ENCODE results near the gene NLRC5. TPM values are rescaled to one million over a fixed set of nuclear protein-coding genes. Genes with fewer than 3 reads are reported as not detected.

The NLRC5 gene
- total RNA-seq, 1 experiment from 2014 or later, result 2.4 TPM

GRCh38 chr16:56950455-56950854, 38.9 kb upstream of the NLRC5 start:
- Histone ChIP-seq H3K9ac (ENCODE audit: extremely low read depth, insufficient read length, low read length) (no peak overlapping the region), H4K8ac (replicated peaks; ENCODE audit: insufficient read length, low read depth, low read length) (no peak overlapping the region), H3K4me1 (ENCODE audit: insufficient read depth, low read length) (no peaks in the 10 kb centered on the region; the same call in 1 of the 2 replicates), H4K5ac (ENCODE audit: insufficient read length, low read depth, low read length) (no peak overlapping the region), H4K91ac (ENCODE audit: insufficient read length, low read depth, low read length) (no peak overlapping the region), H3K9me3 (ENCODE audit: control insufficient read depth, low read depth, low read length) (no peaks in the 10 kb centered on the region), H3K79me1 (ENCODE audit: insufficient read depth, low read depth, low read length, poor library complexity, severe bottlenecking) (no peaks in the 10 kb centered on the region), H3K14ac (ENCODE audit: insufficient read depth, low read length) (no peak overlapping the region), H3K23ac (ENCODE audit: insufficient read length, low read depth, low read length) (no peak overlapping the region), H2BK12ac (ENCODE audit: insufficient read length, low read depth, low read length) (no peak overlapping the region), H2BK20ac (ENCODE audit: low read depth, low read length, poor library complexity, severe bottlenecking) (no peak overlapping the region), H3T11ph (ENCODE audit: low read length) (no peak overlapping the region), H3K27me3 (ENCODE audit: insufficient read depth, low read length) (no peaks in the 10 kb centered on the region), H2AK5ac (ENCODE audit: insufficient read length, low read length) (no peak overlapping the region), H2BK15ac (ENCODE audit: low read depth, low read length) (no peak overlapping the region), H3K4me2 (ENCODE audit: insufficient read depth, insufficient read length, low read length) (no peak overlapping the region), H2AFZ (ENCODE audit: low read length) (no peak overlapping the region), H3K18ac (ENCODE audit: insufficient read length, low read depth, low read length) (no peak overlapping the region), H3K23me2 (ENCODE audit: insufficient read length, low read depth, low read length, poor library complexity, severe bottlenecking) (no peaks in the 10 kb centered on the region), H3K4ac (ENCODE audit: low read depth, low read length) (no peak overlapping the region), H4K20me1 (ENCODE audit: control insufficient read depth, insufficient read depth, insufficient read length) (no peaks in the 10 kb centered on the region), H3K79me2 (ENCODE audit: insufficient read depth, low read length) (no peaks in the 10 kb centered on the region), H3K27ac (ENCODE audit: insufficient read length, low read depth, low read length) (no peak overlapping the region), H3K56ac (ENCODE audit: insufficient read length, low read depth, low read length) (no peak overlapping the region), H2BK120ac (ENCODE audit: low read depth, low read length, poor library complexity, severe bottlenecking) (no peak overlapping the region), H2BK5ac (ENCODE audit: insufficient read length, low read length) (no peak overlapping the region)
- H3K9me3 Mint-ChIP-seq, result peaks cover 0 to 4% of the 10 kb centered on the region in 2 experiments; a peak in 1 of 5 replicates
- no peaks in the 10 kb centered on the region for H3K27me3 Mint-ChIP-seq (ENCODE audit: low read depth)
- H3K27ac Mint-ChIP-seq, result no peak overlapping the region; a peak in 1 of 7 replicates
- no CpG with 5 or more reads among the region's 7 CpGs for WGBS (ENCODE audit: extremely low coverage, insufficient read length, low lambda C conversion rate)
- TF ChIP-seq, protein P1, sequence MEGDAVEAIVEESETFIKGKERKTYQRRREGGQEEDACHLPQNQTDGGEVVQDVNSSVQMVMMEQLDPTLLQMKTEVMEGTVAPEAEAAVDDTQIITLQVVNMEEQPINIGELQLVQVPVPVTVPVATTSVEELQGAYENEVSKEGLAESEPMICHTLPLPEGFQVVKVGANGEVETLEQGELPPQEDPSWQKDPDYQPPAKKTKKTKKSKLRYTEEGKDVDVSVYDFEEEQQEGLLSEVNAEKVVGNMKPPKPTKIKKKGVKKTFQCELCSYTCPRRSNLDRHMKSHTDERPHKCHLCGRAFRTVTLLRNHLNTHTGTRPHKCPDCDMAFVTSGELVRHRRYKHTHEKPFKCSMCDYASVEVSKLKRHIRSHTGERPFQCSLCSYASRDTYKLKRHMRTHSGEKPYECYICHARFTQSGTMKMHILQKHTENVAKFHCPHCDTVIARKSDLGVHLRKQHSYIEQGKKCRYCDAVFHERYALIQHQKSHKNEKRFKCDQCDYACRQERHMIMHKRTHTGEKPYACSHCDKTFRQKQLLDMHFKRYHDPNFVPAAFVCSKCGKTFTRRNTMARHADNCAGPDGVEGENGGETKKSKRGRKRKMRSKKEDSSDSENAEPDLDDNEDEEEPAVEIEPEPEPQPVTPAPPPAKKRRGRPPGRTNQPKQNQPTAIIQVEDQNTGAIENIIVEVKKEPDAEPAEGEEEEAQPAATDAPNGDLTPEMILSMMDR (conservative IDR thresholded peaks at IDR 0.05), result no peak
- no peak overlapping the region for H3K4me3 Mint-ChIP-seq
- H3K4me1 Mint-ChIP-seq, result peaks cover 8 to 11% of the 10 kb centered on the region in 2 experiments
- no peaks in the 10 kb centered on the region for H3K36me3 Mint-ChIP-seq (ENCODE audit: insufficient read depth in 1 of 3, low read depth in 3 of 3)
- DNase-seq, result no peak

All from H9 (cell line).